H1 (cell line): ENCODE measurements around the gene ARFGAP3. TPM values are rescaled to one million over a fixed set of nuclear protein-coding genes. Genes with fewer than 3 reads are reported as not detected.

ENCODE experiments used
- CTCF ChIA-PET: fragments of 300-600 bp; sonication (Branson Sonifier 250); formaldehyde crosslinking; loops from one replicate; lab custom pipeline; 2021; ENCODE audit not compliant: partially characterized antibody; lab: Charles Lee
- POLR2A ChIA-PET: fragments of 300-600 bp; sonication (Branson Sonifier 250); formaldehyde crosslinking; loops from one replicate; lab custom pipeline; 2021; ENCODE audit warnings: inconsistent platforms; ENCODE audit not compliant: partially characterized antibody; lab: Charles Lee
- DNase-seq, 2 experiments: peaks; one replicate each; pipeline versions ENCODE4 v3.0.0 to v3.0.0-alpha.2; 2010 to 2022; ENCODE audit warnings: low spot score in 2 of 2, low read depth in 1 of 2, mixed read lengths in 1 of 2
- FAIRE-seq: peaks from 2 replicates; lab custom pipeline; 2011; peaks lifted over from hg19 to GRCh38; lab: Jason Lieb, UNC
- H2AFZ ChIP-seq: 2 replicates; pipeline ENCODE4 v1.8.1; 2012; ENCODE audit warnings: low read length, inconsistent platforms
- H2AK5ac ChIP-seq: 2 replicates; pipeline ENCODE4 v1.6.1; 2013; ENCODE audit warnings: low read depth, low read length
- H2BK120ac ChIP-seq: replicated peaks from 2 replicates; pipeline ENCODE3; 2013; ENCODE audit warnings: low read depth, low read length, inconsistent platforms
- H2BK12ac ChIP-seq: 2 replicates; pipeline ENCODE4 v1.6.1; 2013; ENCODE audit warnings: low read depth, low read length
- H2BK15ac ChIP-seq: 2 replicates; pipeline ENCODE4 v1.6.1; 2013; ENCODE audit warnings: low read length
- H2BK20ac ChIP-seq: 2 replicates; pipeline ENCODE4 v1.6.1; 2013; ENCODE audit warnings: low read length
- H2BK5ac ChIP-seq: 2 replicates; pipeline ENCODE4 v1.6.1; 2013; ENCODE audit warnings: low read depth, low read length
- H3K14ac ChIP-seq: 2 replicates; pipeline ENCODE4 v1.6.1; 2013; ENCODE audit warnings: inconsistent platforms; ENCODE audit not compliant: insufficient read length
- H3K18ac ChIP-seq: 2 replicates; pipeline ENCODE4 v1.6.1; 2013; ENCODE audit warnings: low read length; ENCODE audit errors: extremely low read depth
- H3K23ac ChIP-seq: 2 replicates; pipeline ENCODE4 v1.6.1; 2013; ENCODE audit warnings: inconsistent platforms; ENCODE audit not compliant: insufficient read length
- H3K23me2 ChIP-seq: 2 replicates; pipeline ENCODE4 v1.6.1; 2013; ENCODE audit warnings: low read depth, low read length
- H3K27ac ChIP-seq: 2 replicates; pipeline ENCODE4 v1.6.1; 2011; ENCODE audit warnings: low read depth, low read length, inconsistent platforms
- H3K27me3 ChIP-seq, 4 experiments: replicated peaks in 1 of 4; 1 replicate in 1 of 4; 2 replicates in 3 of 4; pipeline versions ENCODE4 v1.6.1 to v1.8.1; 2011 to 2013; ENCODE audit warnings: low read length in 3 of 4, mild to moderate bottlenecking in 3 of 4, inconsistent platforms in 2 of 4, mixed read lengths in 2 of 4, moderate library complexity in 1 of 4; ENCODE audit not compliant: control insufficient read depth in 3 of 4, insufficient read depth in 3 of 4; ENCODE audit errors: extremely low read depth in 1 of 4
- H3K36me3 ChIP-seq, 4 experiments: 2 replicates each; pipeline versions ENCODE4 v1.6.1 to v1.8.1; 2011 to 2013; ENCODE audit warnings: mild to moderate bottlenecking in 4 of 4, low read length in 3 of 4, moderate library complexity in 2 of 4, control low read depth in 1 of 4, inconsistent platforms in 1 of 4; ENCODE audit not compliant: insufficient read depth in 4 of 4, control insufficient read depth in 2 of 4
- H3K4ac ChIP-seq: replicated peaks from 2 replicates; pipeline ENCODE3; 2013; ENCODE audit warnings: low read length, low read depth, mixed read lengths, inconsistent platforms; ENCODE audit not compliant: insufficient read length
- H3K4me1 ChIP-seq, 4 experiments: replicated peaks in 1 of 4; 1 replicate in 1 of 4; 2 replicates in 3 of 4; pipeline versions ENCODE4 v1.6.1 to v1.8.1; 2011 to 2013; ENCODE audit warnings: low read length in 3 of 4, inconsistent platforms in 2 of 4, mixed read lengths in 1 of 4; ENCODE audit not compliant: insufficient read depth in 4 of 4, control insufficient read depth in 3 of 4
- H3K4me2 ChIP-seq, 2 experiments: 2 replicates each; pipeline versions ENCODE4 v1.6.1 to v1.8.1; 2011 to 2013; ENCODE audit warnings: low read depth in 2 of 2, low read length in 2 of 2, control low read depth in 1 of 2, inconsistent platforms in 1 of 2, mild to moderate bottlenecking in 1 of 2; ENCODE audit not compliant: insufficient read depth in 1 of 2
- H3K4me3 ChIP-seq, 4 experiments: fragments of 200-600, 300-600 bp in 1 of 4; sonication (generic), shearing (Covaris generic), sonication (Bioruptor Twin) in 1 of 4; 2 replicates each; pipeline versions ENCODE4 v1.5.1 to v1.8.1; 2011 to 2016; ENCODE audit warnings: low read length in 4 of 4, low read depth in 3 of 4, control low read depth in 2 of 4, inconsistent platforms in 2 of 4, mild to moderate bottlenecking in 2 of 4, mixed read lengths in 1 of 4, moderate library complexity in 1 of 4; ENCODE audit not compliant: insufficient read depth in 2 of 4; ENCODE audit errors: extremely low read depth in 1 of 4
- H3K56ac ChIP-seq: replicated peaks from 2 replicates; pipeline ENCODE3; 2013; ENCODE audit warnings: low read depth, mild to moderate bottlenecking, mixed read lengths, low read length, inconsistent platforms; ENCODE audit not compliant: insufficient read length
- H3K79me1 ChIP-seq: 2 replicates; pipeline ENCODE4 v1.6.1; 2013; ENCODE audit warnings: low read depth, low read length, control low read depth
- H3K79me2 ChIP-seq, 2 experiments: 2 replicates each; pipeline versions ENCODE4 v1.6.1 to v1.8.1; 2012 to 2013; ENCODE audit warnings: low read length in 2 of 2, mild to moderate bottlenecking in 2 of 2, inconsistent platforms in 1 of 2; ENCODE audit not compliant: insufficient read depth in 2 of 2, control insufficient read depth in 1 of 2
- H3K9ac ChIP-seq, 4 experiments: replicated peaks in 1 of 4; 1 replicate in 1 of 4; 2 replicates in 3 of 4; pipeline versions ENCODE4 v1.6.1 to v1.8.1; 2011 to 2013; ENCODE audit warnings: low read depth in 3 of 4, low read length in 3 of 4, control low read depth in 2 of 4, mild to moderate bottlenecking in 2 of 4, moderate library complexity in 2 of 4, inconsistent platforms in 1 of 4; ENCODE audit errors: extremely low read depth in 1 of 4
- H3K9me3 ChIP-seq, 2 experiments: 2 replicates each; pipeline versions ENCODE4 v1.6.1 to v1.8.1; 2012 to 2013; ENCODE audit warnings: mild to moderate bottlenecking in 2 of 2, moderate library complexity in 2 of 2, control low read depth in 1 of 2, inconsistent platforms in 1 of 2, low read depth in 1 of 2, low read length in 1 of 2, mixed read lengths in 1 of 2; ENCODE audit not compliant: insufficient read depth in 2 of 2
- H4K20me1 ChIP-seq, 2 experiments: replicated peaks in 1 of 2; 2 replicates each; pipeline versions ENCODE3 to v1.8.1; 2011 to 2013; ENCODE audit warnings: inconsistent platforms in 2 of 2, low read length in 2 of 2, mild to moderate bottlenecking in 1 of 2; ENCODE audit not compliant: insufficient read depth in 2 of 2, control insufficient read depth in 1 of 2
- H4K5ac ChIP-seq: 2 replicates; pipeline ENCODE4 v1.6.1; 2013; ENCODE audit warnings: low read length, low read depth, mixed read lengths, inconsistent platforms; ENCODE audit not compliant: insufficient read length
- H4K8ac ChIP-seq: 2 replicates; pipeline ENCODE4 v1.8.0; 2013; ENCODE audit warnings: mild to moderate bottlenecking, moderate library complexity, low read length, inconsistent platforms; ENCODE audit not compliant: insufficient read depth; ENCODE audit errors: extremely low read depth
- H4K91ac ChIP-seq: replicated peaks from 2 replicates; pipeline ENCODE3; 2013; ENCODE audit warnings: low read length, mixed read lengths, inconsistent platforms; ENCODE audit not compliant: insufficient read length
- WGBS, 2 experiments: shearing (Covaris generic) in 1 of 2; methylation state at CpG; one replicate each; pipeline versions ENCODE4 v1.1.6 to v1.1.7; 2013 to 2015; ENCODE audit warnings: low lambda C conversion rate in 2 of 2, mixed read lengths in 2 of 2, inconsistent platforms in 1 of 2, low coverage in 1 of 2, missing lambda C conversion rate in 1 of 2; ENCODE audit not compliant: insufficient replicate concordance in 2 of 2, insufficient coverage in 1 of 2, insufficient read length in 1 of 2; ENCODE audit errors: extremely low coverage in 1 of 2, missing lambda C conversion rate in 1 of 2; 5-methylcytosine and 5-hydroxymethylcytosine counted together
- polyA plus RNA-seq, 7 experiments: library from polyadenylated mRNA; depleted of rRNA in 3 of 7; stranded (reverse) in 5 of 7; unstranded in 2 of 7; fragments of >200 nt in 5 of 7; fragments of 200-250 nt in 2 of 7; gene quantifications; 1 replicate in 5 of 7; 2 replicates in 1 of 7; 4 replicates in 1 of 7; pipeline versions ENCODE4 v1.2.1 to v1.2.3, GENCODE V29; 2011 to 2013; ENCODE audit warnings: missing spikeins in 2 of 7, mixed read lengths in 2 of 7
- total RNA-seq: library from RNA; stranded (reverse); fragmentation: NEBNext Ultra II Directional; extraction: Animal tissue kit (Norgen Biotek cat#: 25700); gene quantifications from 2 replicates; pipeline ENCODE4 v1.2.1, GENCODE V29; 2021

ARFGAP3 gene
- total and polyA plus RNA-seq, 2 of the 8 experiments (the other 6 are each of a cell fraction or from before 2014, with no cell fraction given): 9.7 to 16.0 TPM

GRCh38 chr22:42814616-42815015, 42.5 kb downstream of the ARFGAP3 start:
- 88% methylated on average over 2 of the region's 2 CpGs; no CpG with 5 or more reads in 1 of the 2 experiments for WGBS, 2 experiments
- Histone ChIP-seq H3K23me2 (no peaks in the 10 kb centered on the region), H2BK15ac (no peak overlapping the region), H3K27ac (no peak overlapping the region), H3K9ac (no peak overlapping the region), H2BK20ac (no peak overlapping the region), H3K56ac (no peak overlapping the region), H3K14ac (no peak overlapping the region), H3K4me3 (no peak overlapping the region), H3K4ac (no peak overlapping the region), H3K18ac (no peak overlapping the region), H3K23ac (no peak overlapping the region), H4K5ac (no peak overlapping the region), H4K91ac (no peak overlapping the region), H3K36me3 (no peaks in the 10 kb centered on the region; a peak in 1 of 8 replicates), H2BK5ac (no peak overlapping the region), H3K4me2 (no peak overlapping the region), H3K9me3 (no peaks in the 10 kb centered on the region), H4K8ac (no peak overlapping the region), H4K20me1 (no peaks in the 10 kb centered on the region), H3K27me3 (no peaks in the 10 kb centered on the region), H3K79me2 (no peaks in the 10 kb centered on the region), H3K4me1 (no peaks in the 10 kb centered on the region), H2AK5ac (no peak overlapping the region), H3K79me1 (no peaks in the 10 kb centered on the region), H2AFZ (no peak overlapping the region), H2BK12ac (no peak overlapping the region), H2BK120ac (no peak overlapping the region)
- peak in 1 of 2 experiments; percentile 11 for DNase-seq
- ChIA-PET POLR2A (interaction anchor here (0.6 to 1.1 kb wide), 2 partner anchors 154 to 200 kb away, joined by 3 to 4 read pairs; partner anchors contain the start of gene POLDIP3), CTCF (interaction anchor here (1.0 to 1.4 kb wide), 2 partner anchors 11 to 12 kb away, joined by 3 to 6 read pairs; no protein-coding TSS in a partner anchor)
- no peak for FAIRE-seq
